RCC 7860 (cell line): ENCODE data around the gene CCDC9B.

Source experiments
- DNase-seq: peaks from one replicate; pipeline ENCODE4 v3.0.0-alpha.2; 2015; ENCODE audit warnings: low spot score
- FAIRE-seq: peaks from 2 replicates; lab custom pipeline; 2012; peaks lifted over from hg19 to GRCh38; lab: Jason Lieb, UNC

Gene CCDC9B

DNA sequence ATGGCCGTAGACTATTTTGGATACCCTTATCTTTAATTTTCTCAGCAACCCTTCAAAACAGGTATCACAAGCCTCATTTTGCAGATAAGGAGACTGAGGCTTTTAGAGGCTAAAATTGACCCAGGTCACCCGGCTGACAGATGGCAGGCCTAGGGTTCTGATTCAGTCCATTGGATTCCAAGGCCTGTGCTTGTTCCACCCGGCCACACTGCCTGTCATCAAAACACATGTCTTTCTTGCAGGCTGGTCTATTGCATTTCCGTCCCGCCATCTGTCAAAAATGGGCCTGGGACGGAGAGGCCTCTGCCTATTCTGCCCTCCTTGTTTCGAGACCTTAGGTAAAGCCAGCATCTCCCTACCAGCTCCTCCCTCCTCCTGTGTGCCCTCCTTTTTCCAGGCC lies 9.1 kb downstream of the CCDC9B start:
- DNase-seq (no peak), FAIRE-seq (no peak)

DNA sequence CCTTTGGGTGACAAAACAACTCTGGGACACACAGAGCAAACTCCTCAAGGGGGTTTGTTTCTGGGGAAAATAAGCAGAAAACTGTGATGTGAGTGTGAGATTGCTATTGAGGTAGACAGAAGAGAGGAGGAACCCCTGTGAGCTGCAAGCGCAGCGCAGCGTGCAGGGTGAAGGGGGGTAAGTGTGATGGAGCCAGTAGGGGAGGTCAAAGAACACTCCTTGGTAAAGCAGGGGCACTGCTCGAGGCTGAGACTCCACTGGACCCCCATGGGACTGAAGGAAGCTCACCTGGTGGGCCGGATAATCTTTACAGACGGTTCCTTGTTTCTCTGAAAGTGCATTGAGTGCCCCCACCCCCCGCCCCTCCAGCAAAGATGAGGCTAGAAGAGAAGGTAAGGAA lies 9.7 kb downstream of the CCDC9B start:
- FAIRE-seq, result no peak
- no peak for DNase-seq

GRCh38 chr15:40330368-40330836 lies 10.3 kb downstream of the CCDC9B start:
- DNase-seq (no peak), FAIRE-seq (no peak)

- FAIRE-seq, result no peak
- no peak for DNase-seq
These were observed 10.9 kb downstream of the CCDC9B start for GRCh38 chr15:40329804-40330203.

DNA sequence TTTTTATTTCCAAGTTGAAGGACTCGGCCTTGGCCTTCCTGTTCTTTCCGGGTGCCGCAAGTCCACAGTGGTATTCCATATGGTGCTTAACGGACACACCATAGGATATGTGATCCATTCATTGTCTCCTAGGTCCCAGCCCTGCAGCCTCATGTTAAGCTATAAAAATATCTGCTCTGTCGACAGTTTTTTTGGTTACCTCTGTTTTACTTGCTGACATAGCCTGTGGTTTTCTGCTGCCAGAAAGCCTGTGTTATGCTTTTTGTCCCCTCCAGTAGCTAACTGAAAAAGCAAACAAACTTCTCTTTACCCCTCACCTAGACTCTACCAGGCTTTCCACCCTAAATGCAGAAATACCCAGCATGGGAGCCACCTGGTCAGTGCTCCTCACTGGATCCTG lies 12.0 kb downstream of the CCDC9B start:
- FAIRE-seq, result no peak

DNA sequence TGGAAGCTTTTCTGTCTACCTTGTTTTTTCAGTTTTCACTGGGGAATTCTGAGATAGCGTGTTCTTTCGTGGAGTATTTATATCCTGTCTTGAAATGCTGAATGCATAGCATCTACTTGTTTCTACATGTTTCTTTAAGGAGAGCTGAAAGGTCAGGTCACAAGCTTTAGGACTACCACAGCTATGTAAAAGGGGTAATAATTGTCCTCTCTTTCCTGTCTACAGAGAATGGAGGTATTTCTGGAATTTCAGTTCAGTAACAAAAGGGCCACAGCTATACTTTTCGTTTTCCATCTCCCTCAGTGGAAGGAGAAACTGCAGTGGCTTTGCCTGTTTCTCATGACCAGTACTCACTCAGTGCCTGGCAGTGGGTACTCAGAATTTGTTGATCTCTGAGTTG lies 12.6 kb downstream of the CCDC9B start:
- no peak for FAIRE-seq
- DNase-seq, result no peak

More for the DNA sequence above, 12.0 kb downstream of the CCDC9B start:
- no peak for DNase-seq

GRCh38 chr15:40327457-40327856 lies 13.3 kb downstream of the CCDC9B start:
- DNase-seq (no peak), FAIRE-seq (no peak)

DNA sequence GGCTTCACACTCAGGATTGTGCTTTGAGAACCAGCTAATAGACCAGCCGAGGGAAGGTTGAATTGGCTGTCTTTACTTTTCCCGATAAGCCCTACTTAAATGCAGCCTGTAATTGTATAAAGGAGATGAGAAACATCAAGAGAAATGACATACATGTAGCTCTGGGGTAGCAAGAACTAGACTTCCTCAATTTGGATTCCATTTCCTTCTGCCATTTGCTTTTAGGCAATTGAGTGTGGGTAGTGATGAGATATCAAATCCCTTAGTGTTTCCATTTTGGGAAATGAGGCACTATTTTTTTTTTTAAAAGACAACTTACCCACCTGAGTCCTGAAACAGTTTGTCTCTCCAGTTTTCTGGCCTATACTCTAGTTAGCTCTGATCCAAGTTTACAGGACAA lies 15.0 kb downstream of the CCDC9B start:
- FAIRE-seq (no peak), DNase-seq (no peak)

GRCh38 chr15:40325188-40325587 lies 15.6 kb downstream of the CCDC9B start:
- no peak for DNase-seq
- no peak for FAIRE-seq

- DNase-seq (no peak), FAIRE-seq (no peak)
These were observed 16.5 kb downstream of the CCDC9B start for GRCh38 chr15:40323953-40324937.

- no peak for FAIRE-seq
These were observed 17.3 kb downstream of the CCDC9B start, which contains the start of gene INAFM2 for GRCh38 chr15:40323239-40323952. Gene INAFM2, plus strand, starts transcription at chr15:40323692. Its CDS starts 364 bp downstream, at chr15:40324056.

GRCh38 chr15:40322531-40323238 lies 18.1 kb downstream of the CCDC9B start:
- FAIRE-seq, result no peak

More at GRCh38 chr15:40323239-40323952, 17.3 kb downstream of the CCDC9B start, which contains the start of gene INAFM2:
- peak; percentile 77 for DNase-seq

GRCh38 chr15:40320931-40321371 lies 19.8 kb downstream of the CCDC9B start:
- peak; percentile 40 for DNase-seq
- peak; percentile 18 for FAIRE-seq

More at GRCh38 chr15:40322531-40323238, 18.1 kb downstream of the CCDC9B start:
- DNase-seq, result no peak

DNA sequence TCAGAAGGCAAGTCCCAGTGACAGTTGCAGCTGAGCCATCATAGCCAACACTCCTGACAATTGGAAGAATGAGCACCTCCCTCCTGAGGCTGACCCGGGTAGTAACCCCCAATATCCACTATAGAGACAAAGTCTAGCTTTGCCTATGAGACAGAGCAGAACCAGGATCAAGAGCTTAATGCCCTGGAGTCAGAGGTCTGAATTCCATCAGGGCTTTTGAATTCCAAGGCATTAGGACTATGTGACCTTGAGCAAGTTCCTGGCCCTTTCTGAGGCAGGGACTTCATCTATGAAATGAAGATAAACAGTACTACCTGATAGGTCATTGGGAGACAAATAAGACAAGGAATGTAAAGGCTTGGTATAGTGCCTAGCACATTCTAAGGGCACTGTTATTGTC lies 20.3 kb downstream of the CCDC9B start:
- no peak for FAIRE-seq
- no peak for DNase-seq

DNA sequence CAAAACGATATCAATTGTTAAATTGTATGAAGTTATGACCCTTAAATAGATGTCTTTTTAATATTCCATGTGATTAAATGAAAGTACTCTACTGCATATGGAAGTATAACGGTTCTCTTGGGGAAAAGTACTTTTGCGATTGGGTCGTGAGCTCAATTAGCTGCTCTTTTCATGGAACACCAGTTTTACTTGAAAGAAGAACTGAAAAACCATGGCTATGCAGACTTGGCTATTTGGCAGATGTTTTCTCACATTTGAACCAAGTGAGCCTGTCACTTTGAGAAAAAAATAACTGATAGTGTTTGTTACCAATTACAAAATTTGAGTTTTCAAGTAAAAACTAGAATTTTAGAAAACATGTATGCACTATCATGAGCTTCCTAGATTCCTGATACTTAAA lies 23.2 kb downstream of the CCDC9B start:
- no peak for FAIRE-seq
- DNase-seq, result no peak

DNA sequence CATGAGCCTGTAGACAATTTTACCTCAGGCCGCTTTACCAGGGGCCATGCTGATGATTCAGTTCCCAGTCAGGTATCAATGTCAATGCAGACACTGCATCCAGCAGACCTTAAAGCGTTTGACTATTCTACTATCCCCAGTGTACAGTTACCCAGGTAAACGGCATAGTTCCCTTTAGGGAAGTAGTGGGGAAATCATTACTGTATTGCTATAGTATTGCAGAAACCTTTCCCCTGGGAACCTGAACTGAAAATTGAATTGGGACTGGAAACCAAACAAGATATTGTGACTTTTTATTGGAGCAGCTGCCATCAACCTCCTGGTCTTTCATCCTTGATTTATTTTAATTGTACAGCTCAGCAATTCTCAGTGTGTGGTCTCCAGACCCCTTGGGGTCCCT lies 23.8 kb downstream of the CCDC9B start:
- no peak for DNase-seq

GRCh38 chr15:40314723-40315276 lies 25.9 kb downstream of the CCDC9B start:
- DNase-seq (no peak), FAIRE-seq (no peak)

More for the DNA sequence above, 23.8 kb downstream of the CCDC9B start:
- FAIRE-seq, result no peak

- DNase-seq, result no peak
- no peak for FAIRE-seq
These were observed 27.0 kb downstream of the CCDC9B start for GRCh38 chr15:40313531-40314398.

GRCh38 chr15:40312370-40313158 lies 28.2 kb downstream of the CCDC9B start:
- no peak for FAIRE-seq
- no peak for DNase-seq
